HG03159 (cell line): ENCODE results near the gene LYPLA2.
"Not testable (repeated sequence)": the region's sequence is repeated elsewhere in the genome, so short reads cannot be mapped to it uniquely, and the experiment has no call there.

Experiments used
- ATAC-seq: cut with Tn5 transposase; IDR thresholded peaks from one replicate; pipeline ENCODE4 v1.9.1; 2021; ENCODE audit warnings: mild to moderate bottlenecking, moderate library complexity; ENCODE audit not compliant: unreplicated experiment

The LYPLA2 gene

DNA sequence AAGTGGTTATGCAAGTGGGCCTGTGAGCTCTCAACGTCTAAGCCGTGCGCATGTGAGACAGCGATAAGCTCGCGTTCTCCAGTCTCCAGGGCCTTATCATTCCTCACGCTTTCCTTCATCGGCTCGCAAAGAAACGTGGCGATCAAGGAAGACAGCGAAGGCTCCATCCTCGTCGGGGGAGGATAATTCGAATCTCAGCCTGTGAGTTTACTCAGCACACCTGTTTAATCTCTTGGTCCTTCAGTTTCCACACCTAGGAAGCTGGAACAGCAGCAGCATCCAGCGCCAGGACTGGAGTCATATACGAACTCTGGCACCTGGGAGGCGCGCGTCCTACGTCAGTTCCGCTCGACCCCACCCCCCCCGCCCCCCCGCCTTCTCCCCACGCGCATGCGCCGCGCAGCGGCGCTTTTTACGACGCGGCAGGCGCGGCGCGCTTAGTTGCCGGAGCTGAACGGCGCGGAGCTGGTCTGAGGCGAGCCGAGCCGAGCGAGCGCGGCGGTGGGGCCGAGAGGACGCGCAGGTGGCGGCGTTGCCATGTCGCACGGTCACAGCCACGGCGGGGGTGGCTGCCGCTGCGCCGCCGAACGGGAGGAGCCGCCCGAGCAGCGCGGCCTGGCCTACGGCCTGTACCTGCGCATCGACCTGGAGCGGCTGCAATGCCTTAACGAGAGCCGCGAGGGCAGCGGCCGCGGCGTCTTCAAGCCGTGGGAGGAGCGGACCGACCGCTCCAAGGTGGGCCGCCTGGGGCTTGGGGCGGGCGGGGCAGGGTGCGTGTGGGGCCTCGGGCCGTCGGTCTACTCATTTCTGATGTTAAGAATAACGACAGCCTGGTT lies 12.7 kb upstream of the LYPLA2 start, which contains the start of gene PITHD1:
TSS of gene PITHD1 (plus strand) at position 440 of the 836 bp plus-strand sequence. CDS start at position 538, 98 bp downstream.
- ATAC-seq, result peak; percentile 71

DNA sequence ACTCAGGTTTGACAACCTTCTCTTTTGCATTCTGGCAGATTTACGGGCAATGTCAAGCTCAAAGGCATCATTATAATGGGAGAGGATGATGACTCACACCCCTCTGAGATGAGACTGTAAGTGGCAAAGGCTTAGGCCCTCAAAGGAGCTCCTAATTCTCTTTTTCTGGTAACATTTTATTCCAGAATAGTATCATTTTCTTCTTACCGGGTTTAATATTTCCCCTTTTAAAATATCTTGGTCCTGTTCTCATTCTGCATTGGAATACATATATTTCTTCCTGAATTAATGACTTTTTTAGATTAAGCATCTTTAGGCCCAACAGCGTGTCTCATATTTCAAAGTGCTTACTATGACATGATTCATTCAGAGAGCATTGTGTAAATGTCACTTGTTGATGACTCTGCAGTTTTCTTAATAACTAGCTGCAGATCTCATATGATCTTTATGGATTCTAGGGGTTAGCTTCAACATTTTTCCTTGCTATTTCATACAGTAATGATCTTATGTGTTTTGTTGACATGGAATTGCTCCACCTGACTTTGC lies 11.0 kb upstream of the LYPLA2 start:
- ATAC-seq, result no peak

GRCh38 chr1:23783141-23783540 lies 7.8 kb upstream of the LYPLA2 start:
- ATAC-seq, result not testable (repeated sequence)

- no peak for ATAC-seq
These were observed 6.1 kb upstream of the LYPLA2 start for GRCh38 chr1:23784846-23785245.

GRCh38 chr1:23787701-23788100 lies 3.2 kb upstream of the LYPLA2 start:
- ATAC-seq, result no peak

DNA sequence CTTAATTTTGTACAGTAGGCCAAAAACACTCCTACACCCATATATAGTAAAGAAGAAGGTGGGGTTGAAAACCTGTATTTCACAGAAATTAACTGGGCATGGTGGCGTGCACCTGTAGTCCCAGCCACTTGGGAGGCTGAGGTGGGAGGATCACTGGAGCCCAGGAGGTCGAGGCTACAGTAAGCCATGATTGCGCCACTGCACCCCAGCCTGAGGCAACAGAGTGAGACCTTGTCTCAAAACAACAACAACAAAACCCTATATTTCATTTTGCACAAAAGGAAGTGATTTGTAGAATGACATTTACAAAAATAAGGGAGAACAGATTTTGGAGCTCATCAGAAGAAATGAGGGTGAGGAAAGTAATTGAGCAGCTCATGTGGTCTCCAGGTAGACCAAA lies 2.2 kb upstream of the LYPLA2 start:
- ATAC-seq, result no peak

GRCh38 chr1:23791516-23792047 lies 637 bp downstream of the LYPLA2 start:
- ATAC-seq, result no peak

DNA sequence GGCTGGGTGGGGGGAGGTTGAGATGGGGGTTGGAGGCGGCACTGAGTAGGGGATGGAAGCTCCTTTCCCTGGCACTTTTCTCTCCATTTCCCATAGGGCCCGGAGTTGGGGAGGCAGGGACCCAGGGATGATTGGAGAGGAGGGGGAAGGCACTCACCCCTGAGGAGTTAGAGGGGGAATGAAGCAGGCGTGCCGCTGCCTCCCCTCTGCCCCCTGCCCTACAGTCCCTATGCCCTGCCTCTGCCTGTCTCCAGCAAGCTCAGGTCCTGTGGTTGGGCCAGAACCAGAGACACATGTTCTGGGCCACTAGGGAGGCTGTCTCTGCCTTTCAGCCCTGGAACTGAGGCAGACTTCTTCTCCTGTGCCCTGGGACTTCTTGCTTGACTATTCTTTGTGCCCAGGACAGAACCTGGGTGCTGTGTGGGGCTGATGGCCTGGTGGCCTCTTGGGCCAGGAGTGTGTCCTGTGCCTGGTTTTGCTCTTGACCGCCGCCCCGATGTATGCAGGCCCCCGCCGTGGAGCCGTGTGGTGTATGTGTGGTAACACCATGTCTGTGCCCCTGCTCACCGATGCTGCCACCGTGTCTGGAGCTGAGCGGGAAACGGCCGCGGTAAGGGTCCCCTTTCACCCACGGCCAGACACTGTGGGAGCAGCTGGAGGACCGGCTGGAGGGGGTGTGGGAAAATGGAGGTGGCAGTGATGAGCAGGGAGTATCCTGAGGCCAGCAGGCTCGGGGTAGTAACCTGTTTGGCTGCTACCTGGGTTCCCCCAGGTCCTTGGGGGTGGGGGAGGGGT lies 1.4 kb downstream of the LYPLA2 start:
- ATAC-seq, result no peak

DNA sequence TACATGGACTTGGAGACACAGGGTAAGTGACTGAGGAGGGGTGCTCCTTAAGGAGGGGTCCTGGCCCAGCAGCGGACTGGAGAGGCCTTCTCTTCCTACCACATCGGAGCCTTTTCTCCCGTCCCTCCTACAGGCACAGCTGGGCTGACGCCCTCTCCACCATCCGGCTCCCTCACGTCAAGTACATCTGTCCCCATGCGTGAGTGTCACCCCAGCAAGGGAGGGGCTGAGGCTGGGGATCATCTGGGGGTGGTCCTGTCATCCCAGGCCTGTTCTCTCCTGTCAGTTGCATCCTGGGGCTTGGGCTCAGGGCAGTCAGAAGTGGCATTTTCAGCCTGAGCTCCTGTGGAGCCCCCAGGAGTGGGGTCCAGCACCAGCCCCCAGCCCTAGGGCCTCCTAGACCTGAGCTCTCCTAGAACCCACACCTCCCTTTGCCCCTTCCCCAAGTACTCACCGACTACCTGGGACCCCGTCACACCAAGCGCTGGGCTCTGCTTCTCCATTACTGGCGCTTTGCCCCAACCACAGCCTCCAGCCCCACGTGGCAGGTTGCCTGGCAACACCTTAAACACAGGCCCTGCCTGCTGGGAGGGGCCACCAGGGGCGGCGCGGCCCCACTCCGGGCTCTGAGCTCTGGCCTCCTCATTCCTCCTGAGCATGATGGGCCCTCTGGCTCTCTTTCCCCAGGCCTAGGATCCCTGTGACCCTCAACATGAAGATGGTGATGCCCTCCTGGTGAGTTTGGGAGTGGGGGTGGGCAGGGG lies 2.3 kb downstream of the LYPLA2 start:
- ATAC-seq, result no peak

- no peak for ATAC-seq
These were observed 3.2 kb downstream of the LYPLA2 start for GRCh38 chr1:23793861-23794731.

- ATAC-seq, result not testable (repeated sequence)
These were observed 3.8 kb downstream of the LYPLA2 start for GRCh38 chr1:23794732-23795182.

DNA sequence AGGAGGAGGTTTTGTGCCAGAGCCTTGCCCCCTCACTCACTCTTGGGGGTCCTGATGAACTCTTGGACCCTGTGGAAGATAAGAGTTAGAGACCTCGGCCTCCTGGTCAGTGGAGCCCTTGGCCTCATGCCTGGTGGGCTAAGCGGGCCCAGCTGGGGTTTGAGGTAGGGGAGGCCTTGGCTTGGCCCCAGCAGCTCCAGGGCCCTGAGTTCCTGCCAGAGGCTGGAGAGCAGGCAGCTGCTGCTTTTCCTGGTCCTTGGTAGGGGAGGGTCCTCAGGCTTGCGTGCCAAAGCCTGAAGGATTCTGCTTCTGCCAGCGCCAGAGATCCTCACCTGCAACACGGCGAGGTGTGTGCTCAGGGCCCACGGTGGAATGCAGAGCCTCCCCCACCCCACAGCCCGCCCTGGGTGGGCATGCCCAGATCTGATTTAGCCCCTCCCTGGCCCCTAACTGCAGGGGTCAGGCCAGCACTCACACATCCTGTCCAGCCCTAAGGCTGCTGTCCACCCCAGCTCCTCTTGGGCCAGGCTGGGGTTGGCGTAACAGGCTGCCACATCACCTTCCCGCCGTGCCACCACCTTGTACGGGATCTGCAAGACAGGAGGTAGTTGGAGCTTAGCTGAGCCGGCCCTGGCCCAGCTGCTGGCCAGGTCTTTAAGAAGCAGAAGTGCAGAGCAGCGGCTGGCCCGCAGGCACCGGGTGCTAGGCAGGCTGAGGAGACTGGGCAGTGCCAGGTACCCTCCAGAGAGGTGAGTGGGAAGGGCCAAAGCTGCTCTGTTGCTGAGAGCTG lies 4.9 kb downstream of the LYPLA2 start:
- ATAC-seq, result no peak

GRCh38 chr1:23796466-23797271 lies 5.7 kb downstream of the LYPLA2 start:
- no peak for ATAC-seq

DNA sequence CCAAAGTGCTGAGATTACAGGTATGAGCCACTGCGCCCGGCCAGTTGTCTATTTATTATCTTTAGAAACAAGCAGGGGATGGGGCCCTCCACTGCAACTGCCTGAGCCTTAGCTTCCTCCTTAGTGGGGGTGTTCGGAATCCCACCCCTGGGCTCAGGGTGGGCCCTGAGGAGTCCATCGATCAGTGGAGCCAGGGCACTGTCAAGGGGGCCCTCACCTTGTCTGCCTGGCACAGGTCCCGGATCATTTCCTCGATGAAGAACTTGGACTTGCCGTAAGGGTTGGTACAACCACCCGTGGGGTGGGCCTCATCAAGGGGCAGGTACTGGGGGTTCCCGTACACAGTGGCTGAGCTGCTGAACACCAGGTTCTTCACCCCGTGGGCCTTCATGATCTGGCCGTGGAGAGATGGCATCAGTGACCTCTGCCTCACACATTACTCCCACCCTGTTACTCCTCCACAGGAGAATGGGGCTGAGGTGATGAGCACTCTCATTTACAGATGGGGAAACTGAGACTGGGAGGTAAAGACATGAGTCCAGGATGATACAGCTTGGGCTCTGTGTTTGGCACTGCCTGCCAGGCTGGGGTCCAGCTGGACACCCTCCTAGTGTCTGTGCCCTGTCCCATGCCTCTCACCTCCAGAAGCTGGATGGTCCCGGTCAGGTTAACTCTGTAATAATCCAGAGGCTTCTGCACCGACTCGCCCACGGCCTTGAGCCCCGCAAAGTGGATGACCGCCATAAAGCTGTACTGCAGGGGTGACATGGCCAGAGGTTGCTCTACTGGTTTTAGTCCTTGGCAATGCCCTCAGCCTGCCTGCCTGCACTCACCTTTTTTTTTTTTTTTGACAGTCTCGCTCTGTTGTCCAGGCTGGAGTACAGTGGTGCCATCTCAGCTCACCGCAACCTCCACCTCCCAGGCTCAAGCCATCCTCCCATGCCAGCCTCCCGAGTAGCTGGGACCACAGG lies 6.8 kb downstream of the LYPLA2 start:
- no peak for ATAC-seq

- ATAC-seq, result no peak
These were observed 7.8 kb downstream of the LYPLA2 start for GRCh38 chr1:23798662-23799142.

- ATAC-seq, result no peak
These were observed 8.3 kb downstream of the LYPLA2 start for GRCh38 chr1:23799255-23799569.
